IPS DF 19.7 (cell line): ENCODE measurements around the gene KRT20.
A peak's percentile ranks its signal among the peaks of the same experiment; 100 is the strongest.
"Not testable (repeated sequence)": the region's sequence is repeated elsewhere in the genome, so short reads cannot be mapped to it uniquely, and the experiment has no call there.

Experiments
- DNase-seq: peaks from one replicate; pipeline ENCODE4 v3.0.0-alpha.2; 2013; ENCODE audit warnings: low read depth, low spot score

Gene KRT20, protein sequence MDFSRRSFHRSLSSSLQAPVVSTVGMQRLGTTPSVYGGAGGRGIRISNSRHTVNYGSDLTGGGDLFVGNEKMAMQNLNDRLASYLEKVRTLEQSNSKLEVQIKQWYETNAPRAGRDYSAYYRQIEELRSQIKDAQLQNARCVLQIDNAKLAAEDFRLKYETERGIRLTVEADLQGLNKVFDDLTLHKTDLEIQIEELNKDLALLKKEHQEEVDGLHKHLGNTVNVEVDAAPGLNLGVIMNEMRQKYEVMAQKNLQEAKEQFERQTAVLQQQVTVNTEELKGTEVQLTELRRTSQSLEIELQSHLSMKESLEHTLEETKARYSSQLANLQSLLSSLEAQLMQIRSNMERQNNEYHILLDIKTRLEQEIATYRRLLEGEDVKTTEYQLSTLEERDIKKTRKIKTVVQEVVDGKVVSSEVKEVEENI

DNA sequence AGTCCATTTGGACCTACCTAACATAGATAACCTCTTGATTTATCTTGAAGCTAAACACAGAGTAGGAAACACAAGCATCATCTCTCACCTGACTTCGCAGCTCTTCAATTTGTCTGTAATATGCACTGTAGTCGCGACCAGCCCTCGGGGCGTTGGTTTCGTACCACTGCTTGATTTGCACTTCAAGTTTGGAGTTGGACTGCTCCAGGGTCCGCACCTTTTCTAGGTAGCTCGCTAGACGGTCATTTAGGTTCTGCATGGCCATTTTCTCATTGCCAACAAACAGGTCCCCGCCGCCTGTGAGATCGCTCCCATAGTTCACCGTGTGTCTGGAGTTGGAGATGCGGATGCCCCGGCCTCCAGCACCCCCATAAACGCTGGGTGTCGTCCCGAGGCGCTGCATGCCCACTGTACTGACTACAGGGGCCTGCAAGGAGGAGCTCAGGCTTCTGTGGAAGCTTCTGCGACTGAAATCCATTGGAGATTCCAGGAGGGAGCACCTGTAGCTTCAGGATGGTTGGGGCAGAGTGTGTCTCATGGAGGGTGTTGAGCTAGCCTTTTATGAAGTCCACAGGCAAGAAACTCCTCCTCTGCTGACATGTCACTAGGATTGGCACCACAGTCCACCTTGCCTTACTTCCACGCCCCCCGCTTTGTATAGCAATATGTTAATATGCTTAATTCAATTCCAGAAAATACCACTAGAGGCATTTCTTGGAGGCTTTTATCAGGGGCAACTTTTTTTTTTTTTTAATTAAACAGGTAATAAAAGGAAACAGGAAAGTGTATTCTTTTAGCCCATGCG is at the start of gene KRT20:
TSS of gene KRT20 (minus strand) at position 535 of the 805 bp plus-strand sequence. CDS start at position 478, 57 bp downstream.
- no peak for DNase-seq

DNA sequence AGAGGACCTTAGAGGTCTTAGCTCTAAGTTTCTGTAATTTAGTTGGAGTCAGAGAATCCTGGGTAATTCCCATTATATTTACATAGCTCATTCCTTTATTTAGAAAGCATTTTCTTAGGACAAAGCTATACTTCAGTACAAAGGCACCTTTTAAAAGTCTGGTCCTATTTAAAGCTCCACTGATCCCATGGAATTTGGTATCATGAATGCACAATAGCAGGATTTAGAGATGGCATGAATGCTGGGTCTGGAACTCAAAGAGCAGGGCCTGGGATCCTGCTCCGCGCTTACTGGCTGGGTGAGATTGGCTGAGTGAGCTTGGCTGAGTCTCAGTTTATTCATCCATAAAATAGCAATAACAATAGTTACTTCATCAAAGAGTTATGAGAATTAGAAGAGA is 47.6 kb upstream of the KRT20 start:
- no peak for DNase-seq

DNA sequence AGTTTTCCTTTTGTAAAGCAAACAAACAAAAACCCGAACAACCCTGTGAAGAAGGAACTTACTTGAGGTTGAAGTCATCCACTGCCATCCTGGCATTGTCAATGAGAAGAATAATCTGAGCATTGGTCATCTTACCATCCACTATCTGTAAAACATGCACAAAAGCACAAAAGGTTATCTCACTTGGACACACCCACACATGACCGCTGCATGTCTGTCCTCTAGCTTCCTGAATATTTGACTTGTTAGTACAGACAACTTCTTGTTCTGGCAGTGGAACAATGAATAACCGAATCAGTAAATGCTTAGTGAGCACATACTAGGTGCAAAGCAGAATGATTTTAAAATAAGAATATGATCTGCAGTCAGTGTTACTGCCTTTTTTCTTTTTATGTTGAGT is 46.3 kb upstream of the KRT20 start:
- no peak for DNase-seq

DNA sequence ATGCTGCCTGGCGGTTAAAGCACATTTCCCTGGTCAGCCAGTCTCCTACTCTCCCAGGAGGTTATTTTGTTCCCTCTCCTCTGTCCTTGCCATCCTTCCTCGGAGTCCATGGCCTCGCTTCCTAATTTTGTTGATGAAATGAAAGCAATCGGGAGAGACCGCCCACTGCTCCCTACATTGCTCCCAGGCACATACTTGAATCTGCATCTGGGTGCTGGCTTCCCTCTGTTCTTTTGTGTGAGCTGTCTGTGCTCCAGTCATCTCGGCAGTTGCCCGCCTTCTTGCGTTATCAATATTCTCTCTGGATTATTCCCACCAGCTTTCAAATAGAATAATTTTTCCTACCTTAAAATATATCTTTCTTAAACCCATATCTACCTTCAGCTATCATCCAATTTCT is 41.3 kb upstream of the KRT20 start:
- DNase-seq, result no peak

DNA sequence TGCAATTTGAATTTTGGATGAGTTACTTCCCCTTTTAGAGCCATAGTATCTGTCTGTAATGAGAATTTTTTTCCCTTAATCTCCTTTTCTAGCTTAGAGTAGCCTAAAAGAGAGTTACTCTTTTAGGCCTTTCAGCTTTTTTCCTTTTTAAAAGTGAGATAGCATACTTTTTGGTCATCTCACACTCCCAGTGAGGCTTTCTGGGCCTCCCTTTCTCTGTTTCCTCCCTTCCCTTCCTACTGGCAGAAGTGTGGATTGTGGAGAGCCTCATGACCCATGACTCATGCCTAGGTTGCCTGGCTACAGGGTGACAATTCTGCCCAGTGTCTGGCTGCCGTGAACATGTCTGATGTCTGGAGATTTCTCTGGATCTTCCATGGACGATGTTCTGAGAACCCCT is 37.2 kb upstream of the KRT20 start:
- no peak for DNase-seq

DNA sequence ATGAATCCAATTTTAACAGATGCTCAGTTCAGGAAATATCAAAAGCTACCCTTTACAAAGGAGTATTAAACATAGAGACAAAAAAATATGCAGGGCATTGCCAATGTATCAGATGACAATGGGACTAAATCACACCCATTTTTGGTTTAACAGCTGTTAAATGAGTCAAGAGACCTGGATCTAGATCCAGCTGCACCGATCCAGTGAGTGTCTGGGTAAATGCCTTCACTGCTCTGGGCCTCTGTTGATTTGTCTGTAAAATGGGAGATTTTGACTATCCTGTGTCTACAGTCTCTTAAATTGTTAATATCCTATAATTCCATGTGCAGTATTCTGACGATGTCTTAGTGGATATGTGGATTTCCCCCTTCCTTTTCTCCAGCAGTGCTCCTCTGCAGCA is 36.0 kb upstream of the KRT20 start:
- no peak for DNase-seq

DNA sequence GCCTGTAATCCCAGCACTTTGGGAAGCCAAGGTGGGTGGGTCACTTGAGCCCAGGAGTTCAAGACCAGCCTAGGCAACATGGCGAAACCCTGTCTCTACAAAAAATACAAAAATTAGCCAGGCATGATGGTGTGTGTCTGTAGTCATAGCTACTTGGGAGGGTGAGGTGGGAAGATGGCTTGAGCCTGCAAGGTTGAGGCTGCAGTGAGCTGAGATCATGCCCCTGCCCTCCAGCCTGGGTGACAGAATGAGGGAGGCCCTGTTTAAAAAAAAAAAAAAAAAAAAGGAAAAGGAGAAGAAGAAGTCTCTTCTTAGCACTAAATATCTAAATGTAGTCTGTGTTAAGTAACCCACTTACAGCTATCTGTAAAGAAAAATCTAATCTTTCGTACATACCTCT is 32.1 kb upstream of the KRT20 start:
- DNase-seq, result not testable (repeated sequence)

DNA sequence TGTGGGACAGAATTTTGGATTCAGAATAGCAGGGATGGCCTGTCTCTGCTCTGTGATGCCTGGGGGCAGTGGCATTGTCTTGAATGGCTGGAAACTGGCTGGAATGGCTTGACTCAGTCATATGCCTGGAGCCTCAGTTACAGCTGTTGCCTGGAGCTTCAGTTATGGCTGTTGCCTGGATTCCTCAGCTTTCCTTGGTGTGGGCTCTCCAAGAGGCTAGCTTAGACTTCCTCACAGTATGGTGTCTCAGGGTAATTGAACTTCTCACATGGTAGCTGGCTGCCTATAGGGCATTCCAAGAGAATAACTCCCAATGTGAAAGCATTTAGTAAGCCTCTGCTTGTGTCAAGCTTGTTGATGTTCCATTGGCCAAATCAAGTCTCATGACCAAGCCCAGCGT is 31.3 kb upstream of the KRT20 start:
- no peak for DNase-seq

DNA sequence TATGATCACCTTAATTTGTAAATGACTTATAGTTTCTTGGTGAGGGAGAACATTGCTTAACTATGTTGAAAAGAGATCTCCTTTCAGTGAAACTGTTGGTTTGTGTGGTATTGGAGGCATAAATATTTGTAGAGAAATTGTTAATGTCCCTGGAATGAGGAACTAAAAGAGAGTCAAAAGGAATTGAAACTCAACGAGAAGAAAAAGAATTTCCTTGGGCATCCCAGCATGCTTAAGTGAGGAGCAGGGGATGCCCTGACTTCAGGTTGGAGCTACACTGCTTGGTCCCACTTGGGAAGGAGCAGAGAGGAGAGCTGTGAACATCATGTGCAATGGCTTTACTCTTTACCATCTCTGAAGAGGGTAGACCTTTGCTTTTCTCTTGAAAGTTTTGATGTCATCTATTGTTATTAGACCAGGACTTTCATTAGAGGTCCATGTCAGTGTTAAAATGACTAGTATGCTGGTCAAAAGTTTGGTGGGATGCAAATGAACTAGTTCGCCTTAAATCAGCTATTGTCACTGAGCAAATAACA is 30.7 kb upstream of the KRT20 start:
- DNase-seq, result no peak

DNA sequence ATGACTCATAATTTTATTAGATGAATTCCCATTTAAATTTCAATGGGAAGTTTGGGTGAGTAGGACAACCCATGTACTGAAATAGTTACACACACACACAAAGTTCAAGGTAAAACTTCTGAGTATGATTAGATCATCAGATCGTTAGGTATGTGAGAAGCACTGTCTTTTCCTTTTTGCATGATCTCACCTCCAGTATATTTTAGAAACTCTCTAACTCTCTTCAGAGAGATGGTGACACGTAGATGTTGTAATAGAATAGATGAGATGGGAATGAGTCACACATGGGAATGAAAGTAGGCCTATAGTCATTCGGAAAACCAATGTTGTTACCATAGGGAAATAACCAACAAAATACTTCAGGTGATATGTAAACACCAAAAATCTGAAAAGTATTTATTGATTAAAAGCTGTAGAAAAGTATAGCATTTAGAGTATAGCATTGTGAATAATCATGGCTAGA is 30.2 kb upstream of the KRT20 start:
- no peak for DNase-seq

DNA sequence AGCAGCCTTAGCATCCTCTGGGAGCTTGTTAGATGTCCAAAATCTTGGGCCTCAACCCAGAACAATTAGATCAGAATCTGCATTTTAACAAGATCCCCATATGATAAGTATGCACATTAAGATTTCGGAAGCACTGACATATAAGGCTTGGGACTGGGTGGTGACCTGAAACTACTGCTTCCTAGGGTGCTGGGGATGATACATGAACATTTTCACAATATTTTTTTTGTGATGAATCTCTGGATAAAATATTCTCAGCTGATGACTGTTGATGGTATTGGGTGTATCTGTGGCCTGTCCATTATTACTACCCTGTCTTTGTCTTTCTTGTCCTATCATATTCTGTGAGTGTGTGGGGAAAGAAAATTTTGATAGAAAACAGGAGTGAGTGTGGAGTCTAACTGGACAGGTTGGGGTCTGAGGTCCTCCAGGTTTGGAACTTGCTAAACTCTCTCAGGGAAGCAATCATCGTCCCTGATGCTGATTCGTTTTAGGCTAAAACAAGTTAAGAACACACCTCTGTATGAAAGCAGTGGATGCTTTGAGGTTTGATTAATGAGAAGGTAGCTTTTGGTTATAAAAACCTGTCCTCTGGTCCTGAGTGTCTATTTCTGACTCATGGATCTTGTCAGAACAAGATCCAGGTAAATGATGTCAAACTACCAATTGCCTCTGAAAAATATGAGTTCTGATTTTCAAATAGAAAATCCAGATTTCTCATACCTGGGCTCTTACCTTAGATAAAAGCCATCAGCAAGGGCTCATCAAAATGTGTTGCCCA is 29.2 kb upstream of the KRT20 start:
- DNase-seq, result no peak

DNA sequence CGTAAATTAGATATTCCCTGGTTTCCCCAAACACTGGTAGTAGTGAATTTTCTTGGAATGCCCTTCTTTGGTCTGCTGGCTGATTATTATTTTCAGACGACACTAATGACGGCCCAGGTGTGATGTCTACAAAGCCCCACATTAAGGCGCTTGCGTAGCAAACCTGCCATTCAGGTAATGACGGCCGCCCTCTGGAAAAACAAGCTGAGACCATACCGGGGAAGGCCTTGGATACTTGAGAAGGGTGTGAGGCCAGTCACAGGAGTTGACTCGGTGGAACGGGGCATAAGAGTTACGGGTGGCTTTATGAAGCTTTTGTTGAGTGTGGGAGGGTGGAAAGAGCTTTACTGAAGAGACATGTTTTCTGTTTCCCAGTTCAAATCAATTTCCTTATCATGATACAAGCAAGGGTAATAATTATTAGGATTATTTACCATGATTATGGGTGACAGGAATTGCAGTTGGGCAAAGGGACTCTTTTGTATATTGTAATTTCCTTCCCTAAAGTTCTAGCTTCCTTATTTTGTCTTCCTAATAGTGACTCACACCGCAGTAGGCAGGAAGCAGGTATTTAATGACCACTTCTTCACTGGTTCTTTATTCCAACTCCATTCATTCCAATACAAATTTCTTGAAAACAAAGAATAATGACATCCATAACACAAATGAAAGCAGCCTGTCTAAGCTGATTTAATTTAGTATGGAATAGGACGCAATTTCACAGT is 27.6 kb upstream of the KRT20 start:
- DNase-seq, result no peak

DNA sequence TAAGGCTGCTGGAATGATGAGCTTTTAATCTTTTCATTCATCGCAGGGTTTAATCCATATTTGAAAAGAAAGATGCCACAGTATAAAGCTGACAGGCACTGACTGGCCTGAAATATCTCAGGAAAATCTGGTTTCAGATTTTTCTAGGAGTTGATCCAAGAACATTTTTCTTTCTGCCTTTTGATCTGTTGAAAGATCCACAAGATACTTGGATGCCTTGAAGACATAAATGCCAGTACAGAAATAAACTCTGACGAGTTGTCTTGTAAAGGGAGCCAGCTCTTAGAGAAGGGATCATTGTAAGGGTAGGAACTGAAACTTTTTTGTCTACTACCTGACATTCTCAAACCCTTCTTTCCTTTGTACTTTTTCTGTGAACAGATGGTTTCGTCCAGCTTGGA is 25.4 kb upstream of the KRT20 start:
- DNase-seq, result no peak

DNA sequence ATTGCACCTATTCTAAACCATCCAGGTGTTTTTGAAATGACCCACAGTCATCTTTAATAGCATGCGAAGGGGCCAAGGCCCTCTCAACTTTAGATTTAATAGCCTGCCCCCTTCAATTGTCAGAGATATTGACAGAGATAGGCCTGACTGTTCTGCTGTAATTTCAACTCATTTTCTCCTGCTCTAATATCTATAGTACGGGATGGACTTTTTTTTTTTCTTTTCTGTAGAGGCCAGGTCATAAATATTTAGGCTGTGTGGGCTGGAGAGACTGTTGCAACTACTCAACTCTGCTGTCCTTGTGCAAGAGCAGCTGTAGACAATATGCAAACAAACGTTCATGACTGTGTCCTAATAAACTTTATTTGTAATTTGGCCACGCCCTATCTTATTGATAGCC is 24.7 kb upstream of the KRT20 start:
- no peak for DNase-seq

DNA sequence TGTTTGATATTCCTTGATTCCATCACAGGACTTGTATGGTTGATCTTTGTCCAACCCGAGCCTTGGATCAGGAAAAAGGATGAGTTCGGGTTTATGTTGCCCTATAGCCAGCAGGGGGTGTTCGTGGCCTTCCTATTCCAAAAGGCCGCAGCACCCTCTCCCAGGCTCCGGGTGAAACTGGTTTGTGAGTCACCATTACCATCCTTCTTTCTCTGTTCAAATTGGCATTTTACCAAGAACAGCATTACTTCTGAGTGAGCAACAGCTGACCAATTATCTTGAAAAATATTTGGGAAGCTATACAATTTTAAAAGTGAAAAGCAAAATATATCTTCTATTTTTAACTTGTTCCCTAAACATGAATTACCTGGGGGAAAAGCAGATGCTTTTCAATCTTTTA is 24.3 kb upstream of the KRT20 start:
- DNase-seq, result peak; percentile 23

DNA sequence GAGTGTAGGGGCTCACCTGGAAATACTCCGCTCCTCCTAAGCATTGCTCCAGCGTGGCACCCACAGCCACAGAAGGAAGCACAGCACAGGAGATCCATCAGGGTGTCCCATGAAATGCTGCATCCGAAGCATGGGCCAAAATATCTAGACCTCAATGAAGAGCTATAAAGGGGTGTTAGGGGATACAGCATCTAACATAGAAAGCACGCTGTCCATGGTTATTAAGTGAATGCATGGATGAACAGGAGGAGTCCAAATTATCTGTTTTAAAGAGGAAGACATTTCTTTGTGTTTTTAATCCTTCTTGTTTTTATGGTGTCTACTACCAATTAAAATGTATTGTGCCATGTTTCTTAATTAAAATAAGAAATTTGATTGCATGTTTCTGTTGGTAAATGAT is 21.6 kb upstream of the KRT20 start:
- DNase-seq, result no peak

DNA sequence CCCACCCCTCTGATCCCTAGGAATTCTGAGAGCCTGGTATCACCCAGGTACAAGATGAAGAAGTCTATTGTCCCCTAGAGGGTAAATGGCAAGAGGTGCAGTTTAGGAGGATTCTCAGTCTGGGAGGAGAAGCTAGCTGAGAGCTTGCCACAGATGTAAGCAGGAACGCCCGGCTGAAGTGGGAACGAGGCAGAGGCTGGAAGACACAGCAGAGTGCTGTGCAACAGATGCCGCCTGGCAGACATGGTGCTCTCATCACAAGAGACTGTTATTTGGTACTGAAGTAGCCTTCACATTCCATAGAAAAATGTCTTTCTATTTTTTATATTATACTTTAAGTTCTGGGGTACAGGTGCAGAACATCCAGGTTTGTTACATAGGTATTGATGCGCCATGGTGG is 20.3 kb upstream of the KRT20 start:
- no peak for DNase-seq

DNA sequence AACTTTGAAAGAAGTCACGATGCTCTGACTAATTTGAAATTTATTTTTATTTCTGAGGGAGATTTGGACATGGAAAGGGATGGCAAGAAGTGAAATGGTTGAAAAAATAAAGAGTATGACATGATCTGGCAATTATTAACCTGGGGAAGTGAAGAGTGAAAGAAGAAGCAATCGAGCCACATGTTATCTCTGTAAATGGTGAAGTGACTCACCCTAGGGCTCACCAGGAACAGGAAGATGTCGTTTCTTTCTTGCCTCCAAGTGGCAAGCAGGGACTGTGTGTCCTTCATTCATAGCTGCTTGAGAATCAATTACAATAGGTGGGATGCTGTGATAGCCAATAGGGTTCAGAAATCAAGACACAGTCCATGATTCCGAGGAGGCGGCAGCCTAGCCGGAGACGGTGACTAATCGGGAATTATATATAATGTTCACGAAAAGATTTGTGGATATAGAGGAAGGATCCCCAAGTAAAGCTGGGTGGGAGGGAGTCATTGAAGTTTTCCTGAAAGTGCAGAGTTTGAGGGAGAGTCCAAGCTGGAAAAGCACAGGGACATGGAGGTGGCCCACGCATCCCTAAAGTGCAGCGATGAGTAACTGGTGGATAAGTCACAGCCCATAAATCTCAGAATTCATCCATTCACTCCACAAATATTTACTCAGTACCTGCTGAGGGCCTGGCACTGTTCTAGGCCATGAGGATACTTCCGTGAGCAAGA is 18.2 kb upstream of the KRT20 start:
- no peak for DNase-seq

DNA sequence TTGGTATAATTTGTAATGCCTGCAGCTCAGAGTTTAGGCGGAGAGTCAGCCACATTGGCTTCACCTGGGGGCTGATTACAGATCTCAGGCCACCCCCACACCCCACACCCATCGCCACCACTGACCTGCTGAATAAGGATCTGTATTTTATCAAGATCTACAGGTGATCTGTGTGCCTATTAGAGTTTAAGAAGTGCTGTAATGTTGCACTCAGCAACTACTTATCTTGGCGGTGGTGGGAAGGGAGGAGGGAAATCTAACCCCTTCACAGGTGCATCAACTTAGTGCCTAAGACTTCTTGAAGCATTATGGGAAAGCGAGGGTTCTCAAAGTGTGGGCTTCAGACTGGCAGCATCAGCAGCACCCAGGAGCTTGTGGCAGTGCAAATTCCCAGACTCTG is 17.5 kb upstream of the KRT20 start:
- DNase-seq, result no peak

DNA sequence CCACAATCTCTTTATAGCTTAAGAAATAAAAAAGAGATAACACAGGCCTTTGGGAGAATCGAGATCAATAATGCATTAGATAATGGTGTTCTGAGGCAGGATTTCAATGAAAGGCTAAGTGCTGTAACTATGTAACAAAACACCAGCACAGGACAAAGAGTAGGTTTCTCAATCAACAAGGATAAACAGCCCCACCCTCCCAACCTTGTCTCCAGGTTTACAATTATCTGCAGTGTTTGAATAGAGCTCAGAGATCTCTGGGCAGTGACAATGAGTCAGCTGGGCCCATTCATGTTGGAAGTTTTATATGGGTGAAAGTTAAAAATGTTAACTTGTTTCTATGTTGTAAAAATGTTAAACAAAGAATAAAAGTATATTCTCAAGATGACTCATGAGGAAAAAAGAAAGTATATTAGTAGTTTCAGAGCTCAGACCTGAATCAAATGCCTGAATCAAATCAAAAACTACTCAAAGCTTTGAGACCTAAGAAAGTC is 17.0 kb upstream of the KRT20 start:
- no peak for DNase-seq
